Endothelial cell of hepatic sinusoid (primary cell): ENCODE results near the gene C1GALT1C1.
"Not testable (repeated sequence)": the region's sequence is repeated elsewhere in the genome, so short reads cannot be mapped to it uniquely, and the experiment has no call there.

ENCODE experiments used
- in situ Hi-C: cut with HindIII; loops from 2 replicates; pipeline ENCODE4 v1.10.0; 2017; ENCODE audit warnings: low sequenced_read_pairs

Gene C1GALT1C1

GRCh38 chrX:120629667-120630537 is at the start of gene C1GALT1C1:
TSS of gene C1GALT1C1 (minus strand) at chrX:120630054. CDS start at chrX:120627166, 2,888 bp downstream.
- in situ Hi-C loops = no loop called here

- in situ Hi-C loops = no loop called here
Observed at GRCh38 chrX:120677004-120677652, 47.3 kb upstream of the C1GALT1C1 start.

GRCh38 chrX:120672841-120673530 is 43.1 kb upstream of the C1GALT1C1 start:
- in situ Hi-C loops = no loop called here

GRCh38 chrX:120672389-120672788 is 42.5 kb upstream of the C1GALT1C1 start:
- in situ Hi-C loops = no loop called here

- in situ Hi-C loops = no loop called here
Observed at GRCh38 chrX:120671963-120672362, 42.1 kb upstream of the C1GALT1C1 start.

GRCh38 chrX:120668357-120668756 is 38.5 kb upstream of the C1GALT1C1 start:
- in situ Hi-C loops = no loop called here

GRCh38 chrX:120664535-120664934 is 34.7 kb upstream of the C1GALT1C1 start:
- in situ Hi-C loops = not testable (repeated sequence)

GRCh38 chrX:120664081-120664480 is 34.2 kb upstream of the C1GALT1C1 start:
- in situ Hi-C loops = no loop called here

GRCh38 chrX:120662662-120663061 is 32.8 kb upstream of the C1GALT1C1 start:
- in situ Hi-C loops = no loop called here

- in situ Hi-C loops = no loop called here
Observed at GRCh38 chrX:120660637-120661036, 30.8 kb upstream of the C1GALT1C1 start.

GRCh38 chrX:120653000-120653399 is 23.1 kb upstream of the C1GALT1C1 start:
- in situ Hi-C loops = no loop called here

- in situ Hi-C loops = not testable (repeated sequence)
Observed at GRCh38 chrX:120652256-120652655, 22.4 kb upstream of the C1GALT1C1 start.

- in situ Hi-C loops = no loop called here
Observed at GRCh38 chrX:120647127-120647526, 17.3 kb upstream of the C1GALT1C1 start.

- in situ Hi-C loops = no loop called here
Observed at GRCh38 chrX:120642871-120643270, 13.0 kb upstream of the C1GALT1C1 start.

- in situ Hi-C loops = no loop called here
Observed at GRCh38 chrX:120638619-120639018, 8.8 kb upstream of the C1GALT1C1 start.

GRCh38 chrX:120625371-120625770 is 4.5 kb downstream of the C1GALT1C1 start:
- in situ Hi-C loops = no loop called here

- in situ Hi-C loops = no loop called here
Observed at GRCh38 chrX:120617996-120618630, 11.7 kb downstream of the C1GALT1C1 start.

- in situ Hi-C loops = no loop called here
Observed at GRCh38 chrX:120614816-120615215, 15.0 kb downstream of the C1GALT1C1 start.

GRCh38 chrX:120612086-120612485 is 17.8 kb downstream of the C1GALT1C1 start:
- in situ Hi-C loops = no loop called here

GRCh38 chrX:120604361-120604782 is 25.5 kb downstream of the C1GALT1C1 start:
- in situ Hi-C loops = no loop called here
